ENCODE data around the gene STK38L. TPM values are rescaled to one million over a fixed set of nuclear protein-coding genes. Genes with fewer than 3 reads are reported as not detected.

The STK38L gene
- total and polyA plus RNA-seq, 10 of the 15 experiments (the other 5 are each of a cell fraction or from before 2014, with no cell fraction given), result 43.0 to 154 (median 115) TPM

- TF ChIP-seq ELK1 (IDR thresholded peaks at IDR 0.05; ENCODE audit: low read depth, low read length) (no peak), SRF (IDR thresholded peaks at IDR 0.05; ENCODE audit: low read depth in 2 of 2, low read length in 2 of 2) (no peak), KLF5 (IDR thresholded peaks at IDR 0.05; ENCODE audit: partially characterized antibody) (no peak), NBN (IDR thresholded peaks at IDR 0.05) (no peak; the same call in 1 of the 2 replicates), SKIL (IDR thresholded peaks at IDR 0.05; ENCODE audit: low read depth, poor library complexity, severe bottlenecking) (no peak), NR2C2 (IDR thresholded peaks at IDR 0.05; ENCODE audit: borderline replicate concordance, control insufficient read depth, insufficient read length, low read depth) (no peak), EED (IDR thresholded peaks at IDR 0.05; ENCODE audit: low read depth) (peak; percentile 97), TCF3 (IDR thresholded peaks at IDR 0.05; ENCODE audit: borderline replicate concordance, insufficient read depth, low read depth, low read length) (no peak), ATF3 (IDR thresholded peaks at IDR 0.05; ENCODE audit: borderline replicate concordance, extremely low read depth, low read depth, low read length) (no peak), KDM1A (IDR thresholded peaks at IDR 0.05; ENCODE audit: borderline replicate concordance) (no peak), PBX3 (IDR thresholded peaks at IDR 0.05; ENCODE audit: insufficient replicate concordance, low read depth, low read length) (no peak), REST (IDR thresholded peaks at IDR 0.05; ENCODE audit: low read depth, low read length) (no peak), EP300 (IDR thresholded peaks at IDR 0.05; ENCODE audit: borderline replicate concordance in 1 of 2, control insufficient read depth in 1 of 2, low read depth in 2 of 2, low read length in 2 of 2) (peak; percentile 64 to 71; a peak in 3 of 4 replicates), SREBF1 (IDR thresholded peaks at IDR 0.05; ENCODE audit: low read length) (no peak), CUX1 (IDR thresholded peaks at IDR 0.05; ENCODE audit: insufficient replicate concordance, low read depth, low read length) (peak; percentile 30)
Observed at GRCh38 chr12:27277846-27278260, 33.8 kb downstream of the STK38L start (continued).

Data from GM12878 (cell line).